KBM-7 (cell line): ENCODE measurements around the gene ZBTB11.
"Not testable (repeated sequence)": the region's sequence is repeated elsewhere in the genome, so short reads cannot be mapped to it uniquely, and the experiment has no call there.

Experiments used
- DNase-seq: peaks from one replicate; pipeline ENCODE4 v3.0.0-alpha.2; 2015
- in situ Hi-C: fragments of 300-500 bp; cut with MboI; formaldehyde crosslinking; loops from 2 replicates; pipeline ENCODE4 v1.14.3; 2020; ENCODE audit warnings: low sequenced_read_pairs, low pct_unique_long_range_greater_than_20kb, mixed read lengths

Gene ZBTB11

DNA sequence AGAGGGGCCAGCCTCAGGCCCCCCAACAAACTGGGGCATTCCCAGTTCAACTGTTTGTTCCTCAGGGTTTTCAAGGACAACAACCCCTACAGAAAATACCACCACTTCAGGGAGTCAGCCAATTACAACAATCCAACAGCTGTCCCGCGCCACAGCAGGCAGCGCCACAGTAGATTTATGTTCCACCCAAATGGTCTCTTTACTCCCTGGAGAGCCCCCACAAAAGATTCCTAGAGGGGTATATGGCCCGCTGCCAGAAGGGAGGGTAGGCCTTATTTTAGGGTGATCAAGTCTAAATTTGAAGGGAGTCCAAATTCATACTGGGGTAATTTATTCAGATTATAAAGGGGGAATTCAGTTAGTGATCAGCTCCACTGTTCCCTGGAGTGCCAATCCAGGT lies 17.9 kb upstream of the ZBTB11 start:
- in situ Hi-C loops, DNase-seq: not testable (repeated sequence)

- peak; percentile 72 for DNase-seq
- in situ Hi-C loops = not testable (repeated sequence)
These were observed 16.6 kb upstream of the ZBTB11 start for GRCh38 chr3:101693540-101693939.

- DNase-seq, in situ Hi-C loops: not testable (repeated sequence)
These were observed 15.0 kb upstream of the ZBTB11 start for GRCh38 chr3:101691685-101692671.

- in situ Hi-C loops = no loop called here
- peak; percentile 21 for DNase-seq
These were observed 14.0 kb upstream of the ZBTB11 start for GRCh38 chr3:101690972-101691371.

DNA sequence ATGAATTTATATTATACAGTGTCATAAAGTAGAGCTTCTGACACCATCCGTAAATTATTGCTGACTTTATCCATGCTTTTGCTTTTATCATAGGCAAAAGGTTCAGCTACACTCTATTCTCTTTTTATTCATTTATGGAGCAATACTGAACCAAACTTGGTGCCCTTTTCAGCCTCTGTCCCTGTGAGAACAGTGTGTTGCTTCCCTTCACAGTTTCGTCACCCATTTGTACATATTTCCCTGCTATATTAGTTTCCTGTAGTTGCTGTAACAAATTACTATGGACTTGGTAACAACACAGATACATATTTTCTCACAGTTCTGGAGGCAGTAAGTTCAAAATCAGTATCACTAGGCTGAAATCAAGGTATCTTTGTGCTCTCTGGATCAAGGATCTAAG lies 12.4 kb upstream of the ZBTB11 start:
- DNase-seq = no peak
- in situ Hi-C loops = no loop called here

DNA sequence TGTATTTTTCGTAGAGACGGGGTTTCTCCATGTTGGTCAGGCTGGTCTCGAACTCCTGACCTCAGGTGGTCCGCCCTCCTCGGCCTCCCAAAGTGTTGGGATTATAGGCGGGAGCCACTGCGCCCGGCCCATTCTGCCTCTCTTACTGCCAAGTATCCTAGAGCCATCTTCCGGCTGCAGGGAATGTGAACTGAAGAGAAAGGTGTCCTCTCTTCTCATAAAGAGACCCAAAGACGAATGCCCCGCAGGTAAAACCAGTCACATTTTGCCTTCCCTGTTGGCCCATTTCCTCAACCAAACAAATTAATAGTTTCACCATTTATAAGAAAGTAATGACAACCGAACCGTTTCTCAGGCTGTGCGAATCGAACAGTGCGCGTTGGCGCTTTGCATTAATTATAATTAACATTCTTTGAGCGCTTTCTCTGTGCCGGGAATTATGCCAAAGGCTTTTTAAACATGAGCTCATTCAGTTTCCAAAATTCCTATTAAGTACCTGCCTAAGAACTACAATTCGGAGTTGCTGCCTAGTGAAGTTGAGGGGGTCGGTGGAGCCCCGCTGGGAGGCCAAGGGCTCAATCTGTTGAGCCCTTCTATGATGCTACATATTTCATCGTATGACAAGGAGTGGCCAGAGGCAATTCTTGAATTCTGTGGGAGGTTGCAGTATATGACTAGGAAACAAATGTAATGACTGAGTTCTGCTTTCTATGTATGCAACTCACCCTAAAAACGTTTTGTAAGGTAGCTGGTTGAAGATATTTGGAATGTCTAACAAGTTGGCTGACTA lies 10.4 kb upstream of the ZBTB11 start:
- no peak for DNase-seq
- in situ Hi-C loops = no loop called here

DNA sequence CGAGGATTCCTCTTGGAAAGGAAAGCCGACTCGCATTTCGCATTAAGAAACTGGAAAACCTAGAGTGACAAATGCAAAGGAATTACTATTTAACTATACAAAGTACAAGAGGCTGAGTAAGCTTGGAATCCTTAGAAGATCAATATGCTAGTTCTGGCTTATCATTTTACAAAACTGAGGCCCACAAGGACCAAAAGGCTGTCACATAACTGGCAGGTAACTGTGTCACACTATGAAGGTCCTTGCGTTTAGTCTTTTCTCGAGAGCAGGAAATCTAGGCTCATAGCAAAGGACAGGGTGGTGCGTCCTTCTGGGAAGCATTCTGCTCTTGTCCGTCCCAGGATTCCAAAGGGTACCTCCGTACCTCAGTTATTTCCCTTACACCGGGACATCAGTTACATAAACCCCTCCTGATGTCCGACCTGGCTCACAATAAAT lies 9.0 kb upstream of the ZBTB11 start:
- no peak for DNase-seq
- in situ Hi-C loops = no loop called here

GRCh38 chr3:101685050-101685400 lies 8.1 kb upstream of the ZBTB11 start:
- DNase-seq = no peak
- in situ Hi-C loops = no loop called here

GRCh38 chr3:101680466-101680865 lies 3.5 kb upstream of the ZBTB11 start:
- DNase-seq = no peak
- in situ Hi-C loops = no loop called here

DNA sequence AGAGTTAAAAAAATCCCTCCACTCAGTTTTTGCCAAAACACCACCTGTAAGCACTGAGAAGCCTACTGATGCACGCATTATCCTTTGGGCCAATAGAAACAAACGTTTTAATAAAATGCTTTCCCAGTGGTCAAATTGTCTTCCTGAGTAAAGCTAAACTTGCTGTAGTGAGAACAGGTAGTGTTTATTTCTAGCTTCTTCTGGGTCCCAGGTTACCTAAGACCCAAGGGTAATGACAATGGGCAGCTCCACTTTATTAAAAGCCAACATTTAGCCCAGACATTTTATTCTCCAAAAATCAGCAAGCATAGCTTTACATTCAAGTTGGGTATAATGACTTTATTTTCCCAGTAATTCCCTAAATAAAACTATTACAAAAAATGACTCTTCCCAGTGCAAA lies 1.9 kb upstream of the ZBTB11 start:
- DNase-seq, in situ Hi-C loops: not testable (repeated sequence)

DNA sequence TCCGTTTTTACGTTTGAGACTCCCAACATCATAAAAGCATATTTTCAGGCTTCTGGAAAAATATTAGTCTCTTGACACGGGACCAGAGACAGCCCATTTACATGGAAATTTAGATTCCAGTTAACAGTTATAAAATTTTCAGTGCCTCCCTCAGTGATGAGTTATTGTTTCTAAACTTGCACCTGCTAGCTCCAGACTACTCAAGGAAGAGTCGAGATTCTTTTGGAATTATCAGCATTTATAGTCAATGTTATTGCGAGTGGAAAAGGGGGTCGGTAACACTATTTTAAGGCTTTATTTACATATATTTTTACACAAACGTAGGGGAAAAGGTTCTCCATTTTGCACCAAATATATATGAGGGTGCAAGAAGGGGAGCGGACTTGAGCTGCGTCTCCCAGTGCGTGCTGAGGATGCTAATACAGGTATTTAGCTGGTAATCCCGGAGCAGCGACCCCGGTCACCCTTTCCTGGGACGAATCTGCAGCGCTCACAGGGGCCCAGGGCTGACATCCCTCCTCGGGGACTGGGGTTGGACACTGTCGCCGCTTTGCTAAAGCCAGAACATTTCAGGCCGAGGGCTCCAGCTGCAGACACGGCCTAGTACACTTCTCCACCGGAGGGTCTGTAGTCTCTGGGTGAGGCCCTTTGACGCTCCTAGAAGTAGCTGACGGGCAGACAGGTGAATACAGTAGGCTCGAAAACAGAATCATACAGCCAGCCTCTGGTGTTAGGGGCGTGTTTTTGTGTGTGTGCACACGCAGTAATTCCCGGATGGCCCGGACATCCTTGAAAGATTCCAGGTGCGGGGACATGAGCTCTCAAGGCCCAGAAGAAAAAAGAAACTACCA lies 729 bp upstream of the ZBTB11 start:
- in situ Hi-C loops = no loop called here
- peak; percentile 20 for DNase-seq

- peak; percentile 96 for DNase-seq
- in situ Hi-C loops = no loop called here
These were observed 642 bp downstream of the ZBTB11 start for GRCh38 chr3:101676216-101676764.

DNA sequence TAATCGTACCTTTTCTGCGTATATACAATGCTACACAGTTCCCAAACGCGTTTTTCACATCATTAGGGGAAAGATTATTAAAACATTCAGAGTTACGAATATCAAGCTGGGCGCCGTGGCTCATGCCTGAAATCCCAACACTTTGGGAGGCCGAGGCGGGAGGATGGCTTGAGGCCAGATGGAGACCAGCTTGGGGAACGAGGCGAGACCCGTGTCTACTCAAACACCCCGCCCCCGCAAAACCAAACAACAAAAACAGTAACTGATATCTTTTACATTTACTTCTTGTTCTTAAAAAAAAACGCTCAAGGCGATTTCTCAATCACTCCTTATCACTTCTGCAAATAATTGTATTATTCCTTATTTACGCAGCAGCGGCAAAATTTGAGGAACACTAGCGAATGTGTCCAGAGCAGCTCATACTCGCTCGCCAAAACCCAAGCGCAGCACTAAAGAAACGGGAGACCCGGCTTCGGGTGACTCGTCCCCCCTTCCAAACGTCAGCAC lies 1.2 kb downstream of the ZBTB11 start:
- in situ Hi-C loops = no loop called here
- no peak for DNase-seq

- no peak for DNase-seq
- in situ Hi-C loops = no loop called here
These were observed 2.4 kb downstream of the ZBTB11 start for GRCh38 chr3:101674518-101674917.

DNA sequence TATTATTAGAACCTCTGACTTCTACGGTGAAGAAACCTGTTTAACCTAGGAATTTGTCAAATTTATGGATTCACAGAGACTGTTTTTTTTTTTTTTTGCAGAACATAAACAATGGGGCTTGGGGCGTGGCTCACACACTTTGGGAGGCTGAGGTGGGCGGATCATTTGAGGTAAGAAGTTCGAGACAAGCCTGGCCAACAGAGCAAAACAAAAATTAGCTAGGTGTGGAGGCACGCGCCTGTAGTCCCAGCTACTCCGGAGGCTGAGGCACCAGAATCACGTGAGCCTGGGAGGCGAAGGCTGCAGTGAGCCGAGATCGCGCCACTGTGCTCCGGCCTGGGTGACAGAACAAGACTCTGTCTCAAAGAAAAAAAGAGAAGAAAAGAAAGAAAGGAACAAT lies 3.0 kb downstream of the ZBTB11 start:
- in situ Hi-C loops = no loop called here
- DNase-seq = no peak

- in situ Hi-C loops = no loop called here
- DNase-seq = no peak
These were observed 5.9 kb downstream of the ZBTB11 start for GRCh38 chr3:101671014-101671413.

DNA sequence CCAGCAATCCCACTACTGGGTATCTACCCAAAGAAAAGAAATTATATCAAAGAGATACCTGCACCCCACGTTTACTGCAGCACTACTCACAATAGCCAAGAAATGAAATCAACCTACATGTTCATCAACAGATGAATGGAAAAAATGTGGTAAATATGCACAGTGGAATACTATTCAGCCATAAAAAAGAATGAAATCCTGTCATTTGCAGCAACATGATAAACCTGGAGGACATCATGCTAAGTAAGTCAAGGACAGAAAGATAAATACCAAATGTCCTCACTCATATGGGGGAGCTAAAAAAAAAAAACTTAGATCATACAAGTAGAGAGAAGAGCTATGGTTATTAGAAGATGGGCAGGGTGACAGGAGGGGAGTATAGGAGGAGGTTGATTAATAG lies 9.1 kb downstream of the ZBTB11 start:
- no peak for DNase-seq

DNA sequence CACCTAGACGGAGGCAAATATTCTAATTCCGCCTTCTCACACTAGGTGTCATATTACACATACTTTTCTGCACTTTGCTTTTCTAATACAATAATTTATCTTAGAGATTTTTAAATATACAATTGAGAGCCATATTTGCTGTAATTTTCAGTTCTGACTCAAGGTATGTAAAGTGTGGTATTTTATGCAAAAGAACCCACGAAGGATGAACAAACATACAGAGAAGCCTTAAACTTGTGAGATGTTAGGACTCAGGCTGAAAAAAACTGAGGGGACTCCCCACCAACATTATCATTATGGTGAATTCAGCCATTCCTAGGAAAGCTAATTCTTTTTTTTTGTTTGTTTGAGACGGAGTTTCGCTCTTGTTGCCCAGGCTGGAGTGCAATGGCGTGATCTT lies 9.6 kb downstream of the ZBTB11 start:
- in situ Hi-C loops = no loop called here
- DNase-seq = no peak

More for the DNA sequence above, 9.1 kb downstream of the ZBTB11 start:
- in situ Hi-C loops = no loop called here

DNA sequence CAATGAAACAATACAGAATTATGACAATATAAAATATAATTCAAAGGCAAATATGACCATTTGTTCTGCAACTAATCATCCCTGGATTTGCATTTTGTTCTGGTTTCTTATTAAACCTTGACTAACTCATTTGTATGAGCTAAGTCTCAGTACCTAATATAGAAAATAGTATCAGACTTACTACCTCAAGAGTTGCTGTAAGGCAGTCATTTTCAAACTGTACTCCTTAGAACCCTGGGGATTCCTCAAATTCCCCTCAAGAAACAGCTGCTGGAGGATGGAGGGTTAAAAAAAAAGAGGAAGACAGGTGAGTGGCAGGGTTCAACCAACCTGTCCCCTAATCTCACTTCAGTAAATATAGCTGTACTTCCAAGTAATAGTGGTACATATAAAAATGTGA lies 11.1 kb downstream of the ZBTB11 start:
- in situ Hi-C loops = no loop called here
- DNase-seq = no peak
